MM.1S (cell line): ENCODE measurements around the gene GRPR.

Experiments
- DNase-seq: peaks from one replicate; pipeline ENCODE4 v3.0.0-alpha.2; 2015
- H2AFZ ChIP-seq: fragments of 300-600 bp; sonication (generic); 2 replicates; pipeline ENCODE4 v1.6.0; 2016; ENCODE audit warnings: antibody characterized with exemption, low read length
- H3F3A ChIP-seq: fragments of 300-600 bp; sonication (generic); 2 replicates; pipeline ENCODE4 v1.6.1; 2016; ENCODE audit warnings: mild to moderate bottlenecking, antibody characterized with exemption, low read length, moderate library complexity, mixed read lengths; ENCODE audit not compliant: insufficient read depth
- H3K27ac ChIP-seq: fragments of 300-600 bp; sonication (generic); 2 replicates; pipeline ENCODE4 v1.5.1; 2016; ENCODE audit warnings: mild to moderate bottlenecking, low read length
- H3K27me3 ChIP-seq: fragments of 300-600 bp; sonication (generic); replicated peaks from 2 replicates; pipeline ENCODE4 v1.6.0; 2016; ENCODE audit warnings: low read length; ENCODE audit not compliant: insufficient read depth
- H3K36me3 ChIP-seq: fragments of 300-600 bp; sonication (generic); replicated peaks from 2 replicates; pipeline ENCODE4 v1.6.1; 2016; ENCODE audit warnings: mild to moderate bottlenecking, low read length, mixed read lengths; ENCODE audit not compliant: insufficient read depth
- H3K4me1 ChIP-seq: fragments of 300-600 bp; sonication (generic); 2 replicates; pipeline ENCODE4 v1.6.1; 2016; ENCODE audit warnings: low read length, mixed read lengths
- H3K4me2 ChIP-seq: fragments of 300-600 bp; sonication (generic); 2 replicates; pipeline ENCODE4 v1.6.0; 2016; ENCODE audit warnings: low read depth, low read length
- H3K4me3 ChIP-seq: fragments of 300-600 bp; sonication (generic); 2 replicates; pipeline ENCODE4 v1.5.1; 2016; ENCODE audit warnings: low read length, mixed read lengths
- H3K79me2 ChIP-seq: fragments of 300-600 bp; sonication (generic); 2 replicates; pipeline ENCODE4 v1.6.1; 2016; ENCODE audit warnings: mixed run types, low read length, mixed read lengths
- H3K9ac ChIP-seq: fragments of 300-600 bp; sonication (generic); 2 replicates; pipeline ENCODE4 v1.6.1; 2016; ENCODE audit warnings: low read length, mixed read lengths
- H3K9me2 ChIP-seq: fragments of 300-600 bp; sonication (generic); replicated peaks from 2 replicates; pipeline ENCODE4 v1.6.1; 2016; ENCODE audit warnings: mild to moderate bottlenecking, low read length, mixed read lengths; ENCODE audit not compliant: insufficient read depth
- H3K9me3 ChIP-seq: fragments of 300-600 bp; sonication (generic); replicated peaks from 2 replicates; pipeline ENCODE4 v1.6.1; 2016; ENCODE audit warnings: mild to moderate bottlenecking, low read length, mixed read lengths; ENCODE audit not compliant: insufficient read depth
- H4K20me1 ChIP-seq: fragments of 300-600 bp; sonication (generic); 2 replicates; pipeline ENCODE4 v1.6.1; 2016; ENCODE audit warnings: mild to moderate bottlenecking, low read length, moderate library complexity, mixed read lengths; ENCODE audit not compliant: insufficient read depth
- EZH2 ChIP-seq: fragments of 300-600 bp; sonication (generic); optimal IDR thresholded peaks from 2 replicates; pipeline ENCODE3; 2017; ENCODE audit warnings: low read depth, mild to moderate bottlenecking, antibody characterized with exemption, low read length, mixed read lengths
- EZH2phosphoT487 ChIP-seq: fragments of 300-600 bp; sonication (generic); IDR thresholded peaks from 2 replicates; pipeline ENCODE4 v1.6.1; 2018; ENCODE audit warnings: antibody characterized with exemption, low read length
- TF ChIP-seq, protein P1 (sequence below): fragments of 300-600 bp; sonication (generic); IDR thresholded peaks from 2 replicates; pipeline ENCODE4 v1.5.1; 2016; ENCODE audit warnings: antibody characterized with exemption, low read length, mixed read lengths

GRPR gene

DNA sequence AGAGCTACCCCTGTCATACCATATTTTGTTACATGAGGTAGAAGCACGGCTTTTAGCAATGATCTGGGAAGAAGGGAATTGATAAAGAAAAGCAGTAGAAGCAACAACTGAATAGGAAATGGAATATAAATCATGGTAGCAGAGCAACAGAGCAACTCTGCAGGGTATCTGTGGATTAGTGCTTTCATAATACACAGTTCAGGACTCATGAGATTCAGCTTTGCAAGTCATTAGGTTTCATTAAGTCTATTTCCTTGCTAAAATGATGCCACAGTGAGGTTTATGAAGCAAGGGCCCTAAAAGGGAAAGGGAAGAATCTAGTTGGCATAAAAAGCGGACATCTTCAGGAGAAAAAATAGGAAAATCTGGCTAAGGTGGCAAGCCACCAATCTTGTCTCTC lies 45.6 kb upstream of the GRPR start:
- H4K20me1 ChIP-seq = no peaks in the 10 kb centered on the region

DNA sequence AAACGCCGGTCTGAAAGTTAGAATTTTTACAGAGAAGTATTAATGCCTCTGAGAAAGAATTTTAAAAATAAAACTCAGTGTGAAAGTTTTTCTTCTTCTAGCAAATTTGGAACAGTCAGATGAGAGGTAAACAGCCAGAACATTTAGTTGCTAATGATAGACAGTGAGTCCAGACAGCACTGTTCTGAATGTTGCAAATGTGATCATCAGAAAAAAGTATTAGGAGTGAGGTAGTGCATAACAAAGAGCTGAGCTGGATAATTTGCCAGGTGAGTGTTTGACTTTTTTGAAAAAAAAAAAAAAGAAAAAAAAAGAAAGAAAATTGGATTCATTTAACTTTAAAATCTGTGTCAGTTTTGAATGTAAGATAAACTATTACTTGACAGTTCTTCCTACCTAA lies 42.0 kb upstream of the GRPR start:
- no peaks in the 10 kb centered on the region for H3K9me3 ChIP-seq
- H4K20me1 ChIP-seq = no peaks in the 10 kb centered on the region
- H3K4me1 ChIP-seq = no peaks in the 10 kb centered on the region
- no peak overlapping the region for H3K9ac ChIP-seq
- H3K79me2 ChIP-seq = no peaks in the 10 kb centered on the region
- DNase-seq = no peak
- no peaks in the 10 kb centered on the region for H3K36me3 ChIP-seq
- no peak overlapping the region for H3K4me2 ChIP-seq
- no peaks in the 10 kb centered on the region for H3K9me2 ChIP-seq
- no peak for TF ChIP-seq EZH2phosphoT487
- no peak for TF ChIP-seq EZH2
- TF ChIP-seq, protein P1, sequence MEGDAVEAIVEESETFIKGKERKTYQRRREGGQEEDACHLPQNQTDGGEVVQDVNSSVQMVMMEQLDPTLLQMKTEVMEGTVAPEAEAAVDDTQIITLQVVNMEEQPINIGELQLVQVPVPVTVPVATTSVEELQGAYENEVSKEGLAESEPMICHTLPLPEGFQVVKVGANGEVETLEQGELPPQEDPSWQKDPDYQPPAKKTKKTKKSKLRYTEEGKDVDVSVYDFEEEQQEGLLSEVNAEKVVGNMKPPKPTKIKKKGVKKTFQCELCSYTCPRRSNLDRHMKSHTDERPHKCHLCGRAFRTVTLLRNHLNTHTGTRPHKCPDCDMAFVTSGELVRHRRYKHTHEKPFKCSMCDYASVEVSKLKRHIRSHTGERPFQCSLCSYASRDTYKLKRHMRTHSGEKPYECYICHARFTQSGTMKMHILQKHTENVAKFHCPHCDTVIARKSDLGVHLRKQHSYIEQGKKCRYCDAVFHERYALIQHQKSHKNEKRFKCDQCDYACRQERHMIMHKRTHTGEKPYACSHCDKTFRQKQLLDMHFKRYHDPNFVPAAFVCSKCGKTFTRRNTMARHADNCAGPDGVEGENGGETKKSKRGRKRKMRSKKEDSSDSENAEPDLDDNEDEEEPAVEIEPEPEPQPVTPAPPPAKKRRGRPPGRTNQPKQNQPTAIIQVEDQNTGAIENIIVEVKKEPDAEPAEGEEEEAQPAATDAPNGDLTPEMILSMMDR = no peak
- no peaks in the 10 kb centered on the region for H3K27me3 ChIP-seq
- no peak overlapping the region for H2AFZ ChIP-seq
- no peak overlapping the region for H3K4me3 ChIP-seq
- no peaks in the 10 kb centered on the region for H3F3A ChIP-seq
- H3K27ac ChIP-seq = no peak overlapping the region

More for the DNA sequence above, 45.6 kb upstream of the GRPR start:
- no peak for TF ChIP-seq EZH2phosphoT487
- no peak for TF ChIP-seq EZH2
- TF ChIP-seq, protein P1 = no peak
- H3K36me3 ChIP-seq = no peaks in the 10 kb centered on the region
- no peak overlapping the region for H3K27ac ChIP-seq
- no peak overlapping the region for H3K9ac ChIP-seq
- H3K4me1 ChIP-seq = no peaks in the 10 kb centered on the region
- H2AFZ ChIP-seq = no peak overlapping the region
- H3K4me3 ChIP-seq = no peak overlapping the region
- H3K9me2 ChIP-seq = no peaks in the 10 kb centered on the region
- H3K79me2 ChIP-seq = no peaks in the 10 kb centered on the region
- no peak for DNase-seq
- H3K9me3 ChIP-seq = no peaks in the 10 kb centered on the region
- no peaks in the 10 kb centered on the region for H3K27me3 ChIP-seq
- H3F3A ChIP-seq = no peaks in the 10 kb centered on the region
- H3K4me2 ChIP-seq = no peak overlapping the region

GRCh38 chrX:16082470-16083085 lies 40.8 kb upstream of the GRPR start:
- H3K27me3 ChIP-seq = no peaks in the 10 kb centered on the region
- no peak overlapping the region for H3K9ac ChIP-seq
- H3K4me1 ChIP-seq = no peaks in the 10 kb centered on the region
- H3K79me2 ChIP-seq = no peaks in the 10 kb centered on the region
- no peaks in the 10 kb centered on the region for H3K9me2 ChIP-seq
- H2AFZ ChIP-seq = no peak overlapping the region
- DNase-seq = no peak
- no peaks in the 10 kb centered on the region for H3F3A ChIP-seq
- no peaks in the 10 kb centered on the region for H3K36me3 ChIP-seq
- H3K9me3 ChIP-seq = no peaks in the 10 kb centered on the region
- no peak overlapping the region for H3K4me3 ChIP-seq
- no peak overlapping the region for H3K4me2 ChIP-seq
- H3K27ac ChIP-seq = no peak overlapping the region
- TF ChIP-seq EZH2phosphoT487 = no peak
- no peak for TF ChIP-seq EZH2
- TF ChIP-seq, protein P1 = no peak
- no peaks in the 10 kb centered on the region for H4K20me1 ChIP-seq
